ENCODE measurements around the gene SAXO1. TPM values are rescaled to one million over a fixed set of nuclear protein-coding genes. Genes with fewer than 3 reads are reported as not detected.
"Not testable (repeated sequence)": the region's sequence is repeated elsewhere in the genome, so short reads cannot be mapped to it uniquely, and the experiment has no call there.

SAXO1 gene
- total RNA-seq, 1 donor from 2014 or later: not detected

DNA sequence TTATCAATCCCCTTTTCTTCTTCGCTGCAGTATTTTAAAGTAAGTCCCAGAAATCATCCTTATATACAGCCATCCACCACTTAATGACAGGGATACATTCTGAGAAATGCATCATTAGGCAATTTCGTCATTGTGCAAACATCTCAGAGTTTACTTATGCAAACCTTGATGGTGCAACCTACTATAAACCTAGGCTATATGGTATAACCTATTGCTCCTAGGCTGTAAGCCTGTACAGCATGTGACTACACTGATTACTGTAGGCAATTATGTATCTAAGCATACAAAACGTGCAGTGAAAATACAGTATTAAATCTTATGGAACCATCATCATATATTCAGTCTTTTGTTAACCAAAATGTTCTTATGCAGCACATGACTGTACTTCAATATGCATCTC is 36.8 kb downstream of the SAXO1 start:
- Mint-ChIP-seq H3K9me3 (ENCODE audit: unreplicated experiment) (peaks cover 18% of the 10 kb centered on the region), H3K27me3 (ENCODE audit: low read depth, unreplicated experiment) (no peaks in the 10 kb centered on the region), H3K4me1 (ENCODE audit: low read depth, unreplicated experiment) (no peaks in the 10 kb centered on the region), H3K4me3 (ENCODE audit: unreplicated experiment) (no peak overlapping the region), H3K27ac (ENCODE audit: unreplicated experiment) (no peak overlapping the region), H3K36me3 (ENCODE audit: low read depth, unreplicated experiment) (no peaks in the 10 kb centered on the region)
- FAIRE-seq (no peak), DNase-seq (ENCODE audit: low read depth) (no peak)
- no peaks in the 10 kb centered on the region for H3K27me3 ChIP-seq (ENCODE audit: insufficient read depth, low read length)
- H3K27ac ChIP-seq (ENCODE audit: low read depth, low read length): no peak overlapping the region
- H3K79me2 ChIP-seq (ENCODE audit: insufficient read depth, low read length): no peaks in the 10 kb centered on the region
- H3K9me3 ChIP-seq (ENCODE audit: insufficient read depth, low read depth, low read length): no peaks in the 10 kb centered on the region
- TF ChIP-seq, protein P1, sequence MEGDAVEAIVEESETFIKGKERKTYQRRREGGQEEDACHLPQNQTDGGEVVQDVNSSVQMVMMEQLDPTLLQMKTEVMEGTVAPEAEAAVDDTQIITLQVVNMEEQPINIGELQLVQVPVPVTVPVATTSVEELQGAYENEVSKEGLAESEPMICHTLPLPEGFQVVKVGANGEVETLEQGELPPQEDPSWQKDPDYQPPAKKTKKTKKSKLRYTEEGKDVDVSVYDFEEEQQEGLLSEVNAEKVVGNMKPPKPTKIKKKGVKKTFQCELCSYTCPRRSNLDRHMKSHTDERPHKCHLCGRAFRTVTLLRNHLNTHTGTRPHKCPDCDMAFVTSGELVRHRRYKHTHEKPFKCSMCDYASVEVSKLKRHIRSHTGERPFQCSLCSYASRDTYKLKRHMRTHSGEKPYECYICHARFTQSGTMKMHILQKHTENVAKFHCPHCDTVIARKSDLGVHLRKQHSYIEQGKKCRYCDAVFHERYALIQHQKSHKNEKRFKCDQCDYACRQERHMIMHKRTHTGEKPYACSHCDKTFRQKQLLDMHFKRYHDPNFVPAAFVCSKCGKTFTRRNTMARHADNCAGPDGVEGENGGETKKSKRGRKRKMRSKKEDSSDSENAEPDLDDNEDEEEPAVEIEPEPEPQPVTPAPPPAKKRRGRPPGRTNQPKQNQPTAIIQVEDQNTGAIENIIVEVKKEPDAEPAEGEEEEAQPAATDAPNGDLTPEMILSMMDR (IDR thresholded peaks at IDR 0.05; ENCODE audit: insufficient read depth, low read depth, low read length): no peak
- no peak for TF ChIP-seq EZH2 (IDR thresholded peaks at IDR 0.05; ENCODE audit: insufficient read depth, low read length)
- H2AFZ ChIP-seq (ENCODE audit: low read depth, low read length): no peak overlapping the region
- H3K9ac ChIP-seq (ENCODE audit: low read length): no peak overlapping the region
- no peaks in the 10 kb centered on the region for H3K36me3 ChIP-seq (ENCODE audit: insufficient read depth, low read length)
- H3K4me2 ChIP-seq (ENCODE audit: low read length): no peak overlapping the region
- H3K4me1 ChIP-seq (ENCODE audit: insufficient read depth, low read length): no peaks in the 10 kb centered on the region
- no peaks in the 10 kb centered on the region for H4K20me1 ChIP-seq (ENCODE audit: insufficient read depth, low read length)
- H3K4me3 ChIP-seq (ENCODE audit: insufficient read depth, low read depth, low read length): no peak overlapping the region

GRCh38 chr9:18994263-18994916 is 38.6 kb downstream of the SAXO1 start:
- DNase-seq (ENCODE audit: low read depth) (no peak), FAIRE-seq (no peak)
- no peaks in the 10 kb centered on the region for H3K27me3 ChIP-seq (ENCODE audit: insufficient read depth, low read length)
- no peaks in the 10 kb centered on the region for H3K27me3 Mint-ChIP-seq (ENCODE audit: low read depth, unreplicated experiment)
- no peak overlapping the region for H3K4me2 ChIP-seq (ENCODE audit: low read length)
- no peak overlapping the region for H3K4me3 ChIP-seq (ENCODE audit: insufficient read depth, low read depth, low read length)
- no peaks in the 10 kb centered on the region for H3K79me2 ChIP-seq (ENCODE audit: insufficient read depth, low read length)
- H3K36me3 ChIP-seq (ENCODE audit: insufficient read depth, low read length): no peaks in the 10 kb centered on the region
- no peaks in the 10 kb centered on the region for H3K9me3 ChIP-seq (ENCODE audit: insufficient read depth, low read depth, low read length)
- H3K4me1 ChIP-seq (ENCODE audit: insufficient read depth, low read length): no peaks in the 10 kb centered on the region
- TF ChIP-seq EZH2 (IDR thresholded peaks at IDR 0.05; ENCODE audit: insufficient read depth, low read length): no peak
- TF ChIP-seq, protein P1 (IDR thresholded peaks at IDR 0.05; ENCODE audit: insufficient read depth, low read depth, low read length): no peak
- H3K36me3 Mint-ChIP-seq (ENCODE audit: low read depth, unreplicated experiment): no peaks in the 10 kb centered on the region
- H4K20me1 ChIP-seq (ENCODE audit: insufficient read depth, low read length): no peaks in the 10 kb centered on the region
- no peak overlapping the region for H3K27ac ChIP-seq (ENCODE audit: low read depth, low read length)
- H3K9me3 Mint-ChIP-seq (ENCODE audit: unreplicated experiment): peaks cover 12% of the 10 kb centered on the region
- H3K27ac Mint-ChIP-seq (ENCODE audit: unreplicated experiment): no peak overlapping the region
- H3K4me3 Mint-ChIP-seq (ENCODE audit: unreplicated experiment): no peak overlapping the region
- no peak overlapping the region for H3K9ac ChIP-seq (ENCODE audit: low read length)
- H2AFZ ChIP-seq (ENCODE audit: low read depth, low read length): no peak overlapping the region
- no peaks in the 10 kb centered on the region for H3K4me1 Mint-ChIP-seq (ENCODE audit: low read depth, unreplicated experiment)

GRCh38 chr9:18991197-18991596 is 41.8 kb downstream of the SAXO1 start:
- not testable (repeated sequence) for H3K79me2 ChIP-seq (ENCODE audit: insufficient read depth, low read length); H3K4me3 Mint-ChIP-seq (ENCODE audit: unreplicated experiment); H3K4me3 ChIP-seq (ENCODE audit: insufficient read depth, low read depth, low read length); H3K27me3 ChIP-seq (ENCODE audit: insufficient read depth, low read length); H3K36me3 Mint-ChIP-seq (ENCODE audit: low read depth, unreplicated experiment); H4K20me1 ChIP-seq (ENCODE audit: insufficient read depth, low read length); H2AFZ ChIP-seq (ENCODE audit: low read depth, low read length); H3K4me1 ChIP-seq (ENCODE audit: insufficient read depth, low read length); H3K27me3 Mint-ChIP-seq (ENCODE audit: low read depth, unreplicated experiment); FAIRE-seq; DNase-seq (ENCODE audit: low read depth); H3K9me3 ChIP-seq (ENCODE audit: insufficient read depth, low read depth, low read length); H3K4me1 Mint-ChIP-seq (ENCODE audit: low read depth, unreplicated experiment); H3K27ac Mint-ChIP-seq (ENCODE audit: unreplicated experiment); H3K27ac ChIP-seq (ENCODE audit: low read depth, low read length); H3K4me2 ChIP-seq (ENCODE audit: low read length); H3K9ac ChIP-seq (ENCODE audit: low read length); H3K9me3 Mint-ChIP-seq (ENCODE audit: unreplicated experiment); H3K36me3 ChIP-seq (ENCODE audit: insufficient read depth, low read length)
